Activated gamma-delta T cell (primary cell): ENCODE results near the gene YIPF5.

Source experiments
- DNase-seq: peaks from one replicate; lab custom pipeline; 2025; lab: John Stamatoyannopoulos, UW

Gene YIPF5

GRCh38 chr5:144177548-144177947, 7.1 kb upstream of the YIPF5 start:
- no peak for DNase-seq

GRCh38 chr5:144173766-144174165, 3.3 kb upstream of the YIPF5 start:
- no peak for DNase-seq

- no peak for DNase-seq
Observed at GRCh38 chr5:144169904-144170275, 569 bp downstream of the YIPF5 start.

GRCh38 chr5:144167998-144168397, 2.5 kb downstream of the YIPF5 start:
- no peak for DNase-seq

GRCh38 chr5:144166696-144167095, 3.8 kb downstream of the YIPF5 start:
- no peak for DNase-seq

GRCh38 chr5:144162686-144163085, 7.8 kb downstream of the YIPF5 start:
- DNase-seq: no peak

GRCh38 chr5:144156767-144157171, 13.7 kb downstream of the YIPF5 start:
- DNase-seq: no peak

- DNase-seq: no peak
Observed at GRCh38 chr5:144151026-144151425, 19.4 kb downstream of the YIPF5 start.

- DNase-seq: no peak
Observed at GRCh38 chr5:144144956-144145751, 25.3 kb downstream of the YIPF5 start.

- DNase-seq: no peak
Observed at GRCh38 chr5:144143625-144144024, 26.8 kb downstream of the YIPF5 start.

GRCh38 chr5:144142824-144143162, 27.7 kb downstream of the YIPF5 start:
- no peak for DNase-seq

GRCh38 chr5:144142139-144142823, 28.2 kb downstream of the YIPF5 start:
- no peak for DNase-seq

GRCh38 chr5:144141585-144141984, 28.9 kb downstream of the YIPF5 start:
- DNase-seq: no peak

GRCh38 chr5:144139586-144139985, 30.9 kb downstream of the YIPF5 start:
- no peak for DNase-seq

- no peak for DNase-seq
Observed at GRCh38 chr5:144135113-144135762, 35.2 kb downstream of the YIPF5 start.

GRCh38 chr5:144134194-144134826, 36.1 kb downstream of the YIPF5 start:
- DNase-seq: no peak

GRCh38 chr5:144133050-144133633, 37.3 kb downstream of the YIPF5 start:
- no peak for DNase-seq

- no peak for DNase-seq
Observed at GRCh38 chr5:144131261-144131660, 39.2 kb downstream of the YIPF5 start.

GRCh38 chr5:144130306-144130705, 40.2 kb downstream of the YIPF5 start:
- no peak for DNase-seq

- DNase-seq: no peak
Observed at GRCh38 chr5:144128844-144129243, 41.6 kb downstream of the YIPF5 start.

GRCh38 chr5:144126707-144127106, 43.8 kb downstream of the YIPF5 start:
- DNase-seq: no peak

- no peak for DNase-seq
Observed at GRCh38 chr5:144125163-144125726, 45.2 kb downstream of the YIPF5 start.
